Activated T-cell treated with anti-CD3 and anti-CD28 coated beads, Interleukin-2, amount 50 U/mL, for 24 hours (primary cell): ENCODE data around the gene DCHS1.

ENCODE experiments used
- DNase-seq: peaks from one replicate; pipeline ENCODE4 v3.0.0-alpha.2; 2020
- H3K27ac Mint-ChIP-seq: 2 replicates; pipeline ENCODE4 v1.8.0; 2020; ENCODE audit warnings: mild to moderate bottlenecking, mixed read lengths
- H3K27me3 Mint-ChIP-seq: 2 replicates; pipeline ENCODE4 v1.8.0; 2020; ENCODE audit warnings: mixed read lengths
- H3K36me3 Mint-ChIP-seq: 2 replicates; pipeline ENCODE4 v1.8.0; 2020; ENCODE audit warnings: low read depth, mixed read lengths
- H3K4me1 Mint-ChIP-seq: 2 replicates; pipeline ENCODE4 v1.8.0; 2020; ENCODE audit warnings: low read depth, mixed read lengths
- H3K4me3 Mint-ChIP-seq: 2 replicates; pipeline ENCODE4 v1.8.0; 2020; ENCODE audit warnings: mild to moderate bottlenecking, moderate library complexity, mixed read lengths
- H3K9me3 Mint-ChIP-seq: 2 replicates; pipeline ENCODE4 v1.8.0; 2020; ENCODE audit warnings: mixed read lengths

The DCHS1 gene

DNA sequence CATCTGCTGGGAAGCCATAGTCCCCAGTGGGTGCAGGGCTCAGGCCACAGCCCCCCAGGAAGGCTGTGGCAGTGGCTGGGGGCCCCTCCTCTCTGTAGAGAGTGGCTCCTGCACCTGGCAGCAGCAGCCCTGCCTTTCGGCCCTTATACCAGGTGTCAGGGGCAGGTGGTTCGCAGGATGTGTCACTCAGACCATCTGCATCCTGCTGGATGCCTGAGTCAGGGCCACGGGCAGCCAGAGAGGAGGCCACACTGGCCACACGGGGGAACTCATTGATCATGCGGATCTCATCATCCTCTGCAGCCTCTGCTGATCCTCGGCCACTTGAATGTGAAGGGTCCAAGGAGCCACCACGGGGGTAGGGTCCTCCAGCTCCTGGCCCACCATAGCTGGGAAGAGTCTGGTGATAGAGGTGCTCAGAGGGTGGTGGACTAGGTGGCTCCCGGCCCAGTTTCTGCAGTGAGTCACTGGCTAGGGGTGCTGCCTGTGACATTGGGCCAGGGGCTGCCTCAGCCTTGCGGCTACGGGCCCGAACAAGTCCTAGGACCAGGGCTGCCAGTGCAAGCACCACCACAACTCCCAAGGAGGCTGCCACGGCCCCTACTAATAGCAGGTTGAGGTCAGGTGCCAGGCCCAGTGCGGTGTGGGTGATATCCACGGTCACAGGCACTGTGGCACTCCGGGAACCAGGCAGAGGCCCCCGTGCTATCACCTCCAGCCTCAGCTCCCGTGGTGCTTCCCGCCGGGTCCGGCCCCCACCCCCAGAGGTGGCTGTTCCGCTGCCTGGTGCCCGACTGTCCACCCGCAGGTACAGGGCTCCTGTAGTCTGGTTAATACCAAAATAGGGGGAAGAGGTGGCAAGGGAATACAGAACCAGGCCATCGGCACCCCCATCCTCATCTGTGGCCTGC lies 33.1 kb downstream of the DCHS1 start:
- no peak overlapping the region for H3K4me3 Mint-ChIP-seq
- H3K36me3 Mint-ChIP-seq: peaks cover 2% of the 10 kb centered on the region
- DNase-seq: no peak
- peaks cover 8% of the 10 kb centered on the region for H3K4me1 Mint-ChIP-seq
- no peaks in the 10 kb centered on the region for H3K27me3 Mint-ChIP-seq
- H3K27ac Mint-ChIP-seq: no peak overlapping the region
- no peaks in the 10 kb centered on the region for H3K9me3 Mint-ChIP-seq

GRCh38 chr11:6621711-6622211 lies 33.8 kb downstream of the DCHS1 start:
- H3K4me1 Mint-ChIP-seq: peaks cover 1% of the 10 kb centered on the region
- no peaks in the 10 kb centered on the region for H3K9me3 Mint-ChIP-seq

GRCh38 chr11:6620636-6621035 lies 35.0 kb downstream of the DCHS1 start:
- H3K4me3 Mint-ChIP-seq: no peak overlapping the region
- DNase-seq: no peak
- H3K27ac Mint-ChIP-seq: no peak overlapping the region
- H3K4me1 Mint-ChIP-seq: peaks cover 11% of the 10 kb centered on the region
- H3K36me3 Mint-ChIP-seq: peaks cover 18% of the 10 kb centered on the region
- no peaks in the 10 kb centered on the region for H3K27me3 Mint-ChIP-seq
- no peaks in the 10 kb centered on the region for H3K9me3 Mint-ChIP-seq

More at GRCh38 chr11:6621711-6622211, 33.8 kb downstream of the DCHS1 start:
- H3K4me3 Mint-ChIP-seq: no peak overlapping the region
- DNase-seq: no peak
- no peaks in the 10 kb centered on the region for H3K27me3 Mint-ChIP-seq
- peaks cover 7% of the 10 kb centered on the region for H3K36me3 Mint-ChIP-seq
- no peak overlapping the region for H3K27ac Mint-ChIP-seq

GRCh38 chr11:6619004-6619745 lies 36.4 kb downstream of the DCHS1 start, which contains the start of gene TPP1:
Gene TPP1 (minus strand): TSS chr11:6619422. CDS start chr11:6619400, 22 bp downstream.
- Mint-ChIP-seq H3K9me3 (no peaks in the 10 kb centered on the region), H3K36me3 (peaks cover 31% of the 10 kb centered on the region), H3K27me3 (no peaks in the 10 kb centered on the region), H3K4me1 (peaks cover 13% of the 10 kb centered on the region), H3K27ac (no peak within 1 kb of the TSS), H3K4me3 (no peak within 1 kb of the TSS)
- DNase-seq: peak; percentile 92

GRCh38 chr11:6618117-6619003 lies 37.2 kb downstream of the DCHS1 start:
- Mint-ChIP-seq H3K36me3 (peaks cover 31% of the 10 kb centered on the region), H3K27me3 (no peaks in the 10 kb centered on the region), H3K4me1 (peaks cover 13% of the 10 kb centered on the region), H3K27ac (no peak overlapping the region), H3K9me3 (no peaks in the 10 kb centered on the region), H3K4me3 (no peak overlapping the region)
- peak; percentile 63 for DNase-seq

DNA sequence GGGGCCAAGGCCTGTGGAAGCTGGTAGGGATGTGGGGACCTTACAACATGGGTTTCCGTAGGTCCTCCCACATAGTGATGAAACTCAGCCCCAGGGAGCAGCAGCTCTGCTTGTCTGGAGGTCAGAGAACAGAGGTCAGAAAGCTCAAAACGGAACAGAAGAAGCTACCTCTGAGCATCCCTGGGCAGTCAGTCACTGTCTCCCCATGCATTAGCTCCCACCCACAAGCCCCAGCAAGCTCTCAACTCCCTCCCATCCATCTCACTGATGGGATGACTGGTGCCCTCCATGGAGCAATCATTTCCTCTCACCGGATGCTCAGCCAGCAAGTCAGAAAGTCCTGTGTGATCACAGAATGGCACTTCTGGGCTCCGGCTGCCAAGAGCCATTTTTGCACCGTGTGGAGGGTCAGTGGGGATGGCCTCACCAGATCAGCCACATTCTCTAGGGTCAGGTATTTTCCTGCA lies 38.3 kb downstream of the DCHS1 start:
- H3K4me3 Mint-ChIP-seq: no peak overlapping the region
- no peak for DNase-seq

DNA sequence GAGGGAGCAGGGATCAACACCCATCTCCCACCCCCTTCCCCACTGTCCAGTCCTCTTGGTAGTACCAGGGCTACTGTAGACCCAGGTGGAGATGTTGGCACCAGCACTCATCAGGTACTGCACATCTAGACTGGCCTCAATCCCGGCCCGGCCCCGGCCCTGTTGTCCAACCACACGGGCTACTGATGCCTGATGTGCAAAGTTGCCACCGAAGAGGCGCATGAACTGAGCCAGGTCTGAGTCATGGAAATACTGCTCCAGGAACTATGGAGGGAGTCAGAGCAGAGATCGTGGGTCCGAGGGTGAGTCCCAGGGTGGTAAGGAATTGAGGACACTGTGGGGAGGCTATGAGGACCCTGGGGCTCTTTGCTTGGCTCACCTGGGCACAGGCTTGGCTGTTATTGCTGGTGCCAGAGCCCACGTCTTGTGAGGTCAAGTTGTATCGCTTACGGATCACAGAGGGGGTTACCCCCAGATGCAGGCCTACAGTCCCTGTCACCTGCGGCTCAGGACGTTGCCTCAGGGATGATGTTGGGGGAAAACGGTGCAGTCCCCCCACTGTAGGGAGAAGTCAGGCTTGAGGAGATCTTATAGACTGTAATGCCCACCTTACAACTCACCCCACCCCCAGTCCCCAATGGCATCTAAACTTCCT lies 38.9 kb downstream of the DCHS1 start:
- peaks cover 13% of the 10 kb centered on the region for H3K4me1 Mint-ChIP-seq
- no peak overlapping the region for H3K4me3 Mint-ChIP-seq
- no peak for DNase-seq
- no peaks in the 10 kb centered on the region for H3K27me3 Mint-ChIP-seq
- H3K9me3 Mint-ChIP-seq: no peaks in the 10 kb centered on the region
- peak overlapping the region; percentile 24 for H3K27ac Mint-ChIP-seq
- H3K36me3 Mint-ChIP-seq: peaks cover 31% of the 10 kb centered on the region

More for the DNA sequence above, 38.3 kb downstream of the DCHS1 start:
- Mint-ChIP-seq H3K36me3 (peaks cover 31% of the 10 kb centered on the region), H3K9me3 (no peaks in the 10 kb centered on the region), H3K27ac (no peak overlapping the region), H3K27me3 (no peaks in the 10 kb centered on the region), H3K4me1 (peaks cover 13% of the 10 kb centered on the region)

- H3K4me1 Mint-ChIP-seq: peaks cover 17% of the 10 kb centered on the region
- no peaks in the 10 kb centered on the region for H3K27me3 Mint-ChIP-seq
- peaks cover 38% of the 10 kb centered on the region for H3K36me3 Mint-ChIP-seq
- peak overlapping the region; percentile 4 for H3K27ac Mint-ChIP-seq
- DNase-seq: no peak
- no peaks in the 10 kb centered on the region for H3K9me3 Mint-ChIP-seq
- no peak overlapping the region for H3K4me3 Mint-ChIP-seq
Measured at GRCh38 chr11:6615882-6616585, 39.6 kb downstream of the DCHS1 start.

GRCh38 chr11:6615046-6615445 lies 40.6 kb downstream of the DCHS1 start:
- no peak for DNase-seq
- Mint-ChIP-seq H3K9me3 (no peaks in the 10 kb centered on the region), H3K27me3 (no peaks in the 10 kb centered on the region), H3K27ac (no peak overlapping the region), H3K4me3 (no peak overlapping the region), H3K36me3 (peaks cover 48% of the 10 kb centered on the region), H3K4me1 (peaks cover 27% of the 10 kb centered on the region)

DNA sequence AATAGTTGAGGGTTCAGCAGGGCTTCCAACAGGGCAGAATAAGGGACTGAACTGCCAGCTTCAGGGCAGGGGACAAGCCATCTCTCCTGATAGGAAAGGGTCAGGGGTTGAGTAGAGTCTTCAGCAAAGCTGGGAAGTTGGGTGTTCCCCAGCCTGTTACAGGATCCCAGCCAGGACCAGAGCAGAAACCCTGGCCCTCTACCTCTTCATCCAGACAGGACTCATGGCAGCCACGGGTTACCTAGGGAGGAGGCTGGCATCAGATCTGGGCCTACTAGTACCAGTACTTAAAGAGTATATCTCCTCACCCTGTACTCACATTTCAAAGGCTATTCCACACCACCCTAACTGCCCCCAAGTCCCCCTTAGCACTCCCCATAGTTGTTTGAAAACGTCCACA lies 41.2 kb downstream of the DCHS1 start:
- Mint-ChIP-seq H3K4me1 (peaks cover 33% of the 10 kb centered on the region), H3K27me3 (no peaks in the 10 kb centered on the region), H3K9me3 (no peaks in the 10 kb centered on the region), H3K27ac (no peak overlapping the region), H3K4me3 (no peak overlapping the region), H3K36me3 (peaks cover 54% of the 10 kb centered on the region)
- DNase-seq: no peak

DNA sequence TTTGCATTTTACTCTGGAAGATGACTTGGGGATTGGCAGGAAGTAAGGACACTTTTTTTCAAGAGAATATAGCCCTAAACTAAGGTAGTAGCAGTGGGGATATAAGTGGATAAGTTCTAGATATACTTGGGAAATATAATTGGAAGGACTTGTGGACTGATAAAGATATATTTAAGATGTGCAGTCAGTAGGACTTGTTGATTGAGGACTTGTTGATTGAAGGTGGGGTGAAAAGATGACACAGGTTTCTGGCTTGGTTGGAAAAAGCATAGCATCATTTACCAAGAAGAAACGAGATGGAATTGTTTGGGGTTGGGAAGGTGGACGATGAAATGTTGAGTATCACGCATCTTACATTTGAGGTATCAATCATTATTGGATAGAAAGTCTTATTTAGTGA lies 42.1 kb downstream of the DCHS1 start:
- Mint-ChIP-seq H3K36me3 (peaks cover 63% of the 10 kb centered on the region), H3K27me3 (no peaks in the 10 kb centered on the region), H3K27ac (no peak overlapping the region), H3K9me3 (no peaks in the 10 kb centered on the region), H3K4me1 (peaks cover 43% of the 10 kb centered on the region), H3K4me3 (no peak overlapping the region)
- DNase-seq: no peak

DNA sequence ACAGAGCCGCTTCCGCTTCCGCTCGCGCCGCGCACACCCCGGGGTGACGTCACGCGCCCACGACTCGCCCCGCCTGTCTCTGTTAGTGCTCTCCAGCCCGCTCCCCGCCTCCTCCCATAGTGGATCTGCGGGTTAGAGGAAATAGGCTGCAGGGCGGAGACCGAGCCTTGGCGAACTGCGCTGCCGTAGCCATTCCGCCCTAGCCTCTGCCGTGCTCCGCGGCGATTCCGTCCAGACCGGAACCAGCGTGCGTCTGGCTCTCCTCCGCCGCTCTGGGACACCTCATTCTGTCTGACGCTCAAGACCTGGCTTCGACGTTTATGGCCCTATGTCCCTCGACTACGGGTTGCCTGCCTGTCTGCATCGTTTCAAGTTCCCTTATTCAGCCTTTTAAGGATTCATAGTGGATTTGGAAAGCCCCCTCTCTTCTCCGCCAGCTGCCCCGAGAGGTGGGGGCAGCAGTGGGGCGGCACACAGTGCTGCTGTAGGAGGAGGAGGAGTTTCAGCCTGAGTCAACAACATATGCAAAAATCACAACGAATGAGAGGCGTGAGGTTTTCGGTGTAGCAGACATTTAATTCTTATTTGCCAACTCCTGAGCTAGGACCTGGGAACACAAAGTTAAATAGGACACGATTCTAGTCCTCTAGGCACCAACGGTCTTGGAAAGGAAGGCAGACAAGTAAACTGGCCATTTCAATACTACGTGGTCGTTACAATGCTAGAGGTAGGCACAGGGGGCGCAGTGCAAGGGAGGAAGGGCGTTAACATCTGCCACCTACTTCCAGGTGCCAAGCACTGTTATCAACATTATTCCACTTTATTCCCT lies 43.2 kb downstream of the DCHS1 start, which contains the start of gene TAF10:
TSS of gene TAF10 (minus strand) at position 4 of the 829 bp plus-strand sequence. CDS start 27 bp downstream, outside the sequence.
- DNase-seq: peak; percentile 95
- Mint-ChIP-seq H3K27me3 (no peaks in the 10 kb centered on the region), H3K27ac (no peak within 1 kb of the TSS), H3K4me3 (peak within 1 kb of the TSS; percentile 89), H3K9me3 (no peaks in the 10 kb centered on the region), H3K36me3 (peaks cover 71% of the 10 kb centered on the region), H3K4me1 (peaks cover 53% of the 10 kb centered on the region)
